HL-60 (cell line): Measurements from ENCODE around the gene GCNT2.

Source experiments
- DNase-seq, 2 experiments: peaks; one replicate each; pipeline ENCODE4 v3.0.0-alpha.2; 2010 to 2020; ENCODE audit warnings: low read depth in 1 of 2, low spot score in 1 of 2
- H3K27ac ChIP-seq: fragments of 250-450 bp; sonication (Bioruptor Pico); replicated peaks from 2 replicates; pipeline ENCODE4 v1.5.1; 2020; ENCODE audit warnings: mild to moderate bottlenecking, moderate library complexity
- H3K27me3 ChIP-seq: fragments of 250-450 bp; sonication (Bioruptor Pico); 2 replicates; pipeline ENCODE4 v1.5.1; 2021; ENCODE audit warnings: mild to moderate bottlenecking, moderate library complexity; ENCODE audit not compliant: insufficient read depth, poor library complexity, severe bottlenecking
- H3K4me3 ChIP-seq: replicated peaks from 2 replicates; pipeline ENCODE4 v1.5.1; 2011; ENCODE audit warnings: mild to moderate bottlenecking, control low read depth, low read length; ENCODE audit not compliant: insufficient read depth
- CTCF ChIP-seq: IDR thresholded peaks from one replicate; pipeline ENCODE4 v1.5.1; 2011; ENCODE audit warnings: low read length, control low read depth, inconsistent platforms; ENCODE audit not compliant: insufficient read depth
- GABPA ChIP-seq: IDR thresholded peaks from 2 replicates; pipeline ENCODE4 v1.6.1; 2012; ENCODE audit warnings: low read depth
- POLR2AphosphoS5 ChIP-seq: IDR thresholded peaks from 2 replicates; pipeline ENCODE4 v1.6.1; 2012; ENCODE audit warnings: low read depth
- REST ChIP-seq: IDR thresholded peaks from 2 replicates; pipeline ENCODE4 v1.6.1; 2012; ENCODE audit warnings: low read depth; ENCODE audit not compliant: insufficient replicate concordance
- SPI1 ChIP-seq: IDR thresholded peaks from 2 replicates; pipeline ENCODE4 v1.6.1; 2012; ENCODE audit warnings: low read depth, mild to moderate bottlenecking, borderline replicate concordance

Gene GCNT2

GRCh38 chr6:10541591-10541990 lies 20.4 kb downstream of the GCNT2 start:
- H3K4me3 ChIP-seq: no peak overlapping the region
- no peak overlapping the region for H3K27ac ChIP-seq
- DNase-seq: no peak
- TF ChIP-seq POLR2AphosphoS5: no peak
- no peak for TF ChIP-seq REST
- no peak for TF ChIP-seq GABPA
- no peak for TF ChIP-seq CTCF
- no peak for TF ChIP-seq SPI1
- H3K27me3 ChIP-seq: no peaks in the 10 kb centered on the region

- TF ChIP-seq REST: no peak
- TF ChIP-seq SPI1: peak; percentile 75; the same call in 1 of the 2 replicates
- Histone ChIP-seq H3K27me3 (no peaks in the 10 kb centered on the region), H3K4me3 (no peak overlapping the region), H3K27ac (no peak overlapping the region)
- peak in 1 of 2 experiments; percentile 54 for DNase-seq
Observed at GRCh38 chr6:10542213-10542612, 21.1 kb downstream of the GCNT2 start.

- no peak overlapping the region for H3K4me3 ChIP-seq
- no peak for DNase-seq
- H3K27me3 ChIP-seq: no peaks in the 10 kb centered on the region
- H3K27ac ChIP-seq: no peak overlapping the region
- TF ChIP-seq POLR2AphosphoS5 (no peak), GABPA (no peak), CTCF (no peak), SPI1 (no peak), REST (no peak)
Observed at GRCh38 chr6:10543488-10543887, 22.3 kb downstream of the GCNT2 start.

- TF ChIP-seq REST (no peak), CTCF (no peak), POLR2AphosphoS5 (no peak), GABPA (no peak), SPI1 (no peak)
- Histone ChIP-seq H3K27ac (no peak overlapping the region), H3K27me3 (no peaks in the 10 kb centered on the region), H3K4me3 (no peak overlapping the region)
- DNase-seq: no peak
Observed at GRCh38 chr6:10545482-10545881, 24.3 kb downstream of the GCNT2 start.
